ENCODE data around the gene ATP6V0A4.

DNA sequence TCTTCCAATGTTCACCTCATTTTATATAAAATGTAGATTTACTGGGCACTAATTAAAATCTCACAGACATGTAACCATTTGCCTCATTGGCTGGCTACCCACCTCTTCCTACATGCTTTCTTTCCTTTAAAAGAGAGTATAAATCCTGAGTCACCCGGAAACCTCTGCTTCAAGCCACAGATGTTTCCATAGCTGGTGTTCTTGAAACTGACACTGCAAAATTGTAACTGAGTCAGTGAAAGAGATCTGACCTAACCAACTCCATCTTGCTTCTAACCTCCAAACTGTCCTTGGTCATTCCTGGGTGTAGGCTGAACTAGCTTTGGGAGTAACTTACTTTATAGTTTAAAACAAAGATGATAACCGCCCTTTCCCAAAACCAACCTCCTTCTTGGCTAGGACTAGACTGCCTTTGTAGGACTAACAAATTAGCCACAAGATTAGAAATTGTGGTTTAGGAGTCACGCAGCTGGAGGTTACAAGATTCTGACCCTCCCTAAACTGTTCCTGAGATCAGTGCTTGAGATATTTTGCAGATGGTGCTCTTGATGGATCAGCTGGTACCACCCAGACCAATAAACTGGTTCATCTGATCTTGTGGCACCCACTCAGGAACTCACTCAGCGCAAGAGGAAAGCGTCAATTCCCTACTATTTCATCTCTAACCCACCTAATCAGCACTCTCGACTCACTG is 130.3 kb downstream of the ATP6V0A4 start:
- TF ChIP-seq TCF12 (IDR thresholded peaks at IDR 0.05) (no peak), TCF12 (CRISPR knock-in tag; IDR thresholded peaks at IDR 0.05) (no peak), MXI1 (IDR thresholded peaks at IDR 0.05; ENCODE audit: borderline replicate concordance, low read depth, low read length) (no peak), TBP (CRISPR knock-in tag; IDR thresholded peaks at IDR 0.05) (no peak), RORA (CRISPR knock-in tag; IDR thresholded peaks at IDR 0.05) (no peak)
- TF ChIP-seq, protein P1, sequence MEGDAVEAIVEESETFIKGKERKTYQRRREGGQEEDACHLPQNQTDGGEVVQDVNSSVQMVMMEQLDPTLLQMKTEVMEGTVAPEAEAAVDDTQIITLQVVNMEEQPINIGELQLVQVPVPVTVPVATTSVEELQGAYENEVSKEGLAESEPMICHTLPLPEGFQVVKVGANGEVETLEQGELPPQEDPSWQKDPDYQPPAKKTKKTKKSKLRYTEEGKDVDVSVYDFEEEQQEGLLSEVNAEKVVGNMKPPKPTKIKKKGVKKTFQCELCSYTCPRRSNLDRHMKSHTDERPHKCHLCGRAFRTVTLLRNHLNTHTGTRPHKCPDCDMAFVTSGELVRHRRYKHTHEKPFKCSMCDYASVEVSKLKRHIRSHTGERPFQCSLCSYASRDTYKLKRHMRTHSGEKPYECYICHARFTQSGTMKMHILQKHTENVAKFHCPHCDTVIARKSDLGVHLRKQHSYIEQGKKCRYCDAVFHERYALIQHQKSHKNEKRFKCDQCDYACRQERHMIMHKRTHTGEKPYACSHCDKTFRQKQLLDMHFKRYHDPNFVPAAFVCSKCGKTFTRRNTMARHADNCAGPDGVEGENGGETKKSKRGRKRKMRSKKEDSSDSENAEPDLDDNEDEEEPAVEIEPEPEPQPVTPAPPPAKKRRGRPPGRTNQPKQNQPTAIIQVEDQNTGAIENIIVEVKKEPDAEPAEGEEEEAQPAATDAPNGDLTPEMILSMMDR (CRISPR knock-in tag; IDR thresholded peaks at IDR 0.05) = no peak

Data from HepG2 (cell line).